ENCODE measurements around the gene ACTL10.

The ACTL10 gene

GRCh38 chr20:33664085-33664761, 2.5 kb upstream of the ACTL10 start:
- no peak for DNase-seq (ENCODE audit: low read depth in 2 of 2)
- peak overlapping the region; percentile 64 to 79 for H3K4me3 ChIP-seq (replicated peaks in 1 of 2; ENCODE audit: low read depth in 2 of 2, low read length in 2 of 2)
- TF ChIP-seq CTCF (IDR thresholded peaks at IDR 0.05; ENCODE audit: low read depth, low read length): no peak

GRCh38 chr20:33664762-33665144, 2.0 kb upstream of the ACTL10 start:
- no peak for DNase-seq (ENCODE audit: low read depth in 2 of 2)
- no peak overlapping the region for H3K4me3 ChIP-seq (replicated peaks in 1 of 2; ENCODE audit: low read depth in 2 of 2, low read length in 2 of 2)
- no peak for TF ChIP-seq CTCF (IDR thresholded peaks at IDR 0.05; ENCODE audit: low read depth, low read length)

GRCh38 chr20:33667245-33667675, 517 bp downstream of the ACTL10 start:
- no peak for DNase-seq (ENCODE audit: low read depth in 2 of 2)
- H3K4me3 ChIP-seq (replicated peaks in 1 of 2; ENCODE audit: low read depth in 2 of 2, low read length in 2 of 2): peak overlapping the region; percentile 38 to 57
- no peak for TF ChIP-seq CTCF (IDR thresholded peaks at IDR 0.05; ENCODE audit: low read depth, low read length)

GRCh38 chr20:33667676-33668465, 1.1 kb downstream of the ACTL10 start:
- peak; percentile 83 for TF ChIP-seq CTCF (IDR thresholded peaks at IDR 0.05; ENCODE audit: low read depth, low read length)
- DNase-seq (ENCODE audit: low read depth in 2 of 2): peak; percentile 78 to 82
- H3K4me3 ChIP-seq (replicated peaks in 1 of 2; ENCODE audit: low read depth in 2 of 2, low read length in 2 of 2): peak overlapping the region; percentile 33 to 57

- H3K4me3 ChIP-seq (replicated peaks in 1 of 2; ENCODE audit: low read depth in 2 of 2, low read length in 2 of 2): no peak overlapping the region
- no peak for TF ChIP-seq CTCF (IDR thresholded peaks at IDR 0.05; ENCODE audit: low read depth, low read length)
- DNase-seq (ENCODE audit: low read depth in 2 of 2): no peak
Observed at GRCh38 chr20:33668466-33669155, 1.9 kb downstream of the ACTL10 start.

GRCh38 chr20:33669224-33669623, 2.5 kb downstream of the ACTL10 start:
- no peak for DNase-seq (ENCODE audit: low read depth in 2 of 2)
- H3K4me3 ChIP-seq (replicated peaks in 1 of 2; ENCODE audit: low read depth in 2 of 2, low read length in 2 of 2): no peak overlapping the region
- TF ChIP-seq CTCF (IDR thresholded peaks at IDR 0.05; ENCODE audit: low read depth, low read length): no peak
